ENCODE results near the gene EVC2.

Gene EVC2

GRCh38 chr4:5660185-5660584, 48.2 kb downstream of the EVC2 start:
- DNase-seq, result no peak

- no peak for DNase-seq
These were observed 49.4 kb downstream of the EVC2 start for GRCh38 chr4:5658974-5659373.

- DNase-seq, result no peak
These were observed 51.9 kb downstream of the EVC2 start for GRCh38 chr4:5656415-5656814.

GRCh38 chr4:5654791-5655190, 53.6 kb downstream of the EVC2 start:
- no peak for DNase-seq

GRCh38 chr4:5651089-5651488, 57.3 kb downstream of the EVC2 start:
- DNase-seq, result no peak

- DNase-seq, result no peak
These were observed 58.3 kb downstream of the EVC2 start for GRCh38 chr4:5650040-5650439.

- DNase-seq, result no peak
These were observed 61.0 kb downstream of the EVC2 start for GRCh38 chr4:5647351-5647750.

- no peak for DNase-seq
These were observed 68.3 kb downstream of the EVC2 start for GRCh38 chr4:5640096-5640495.

- DNase-seq, result no peak
These were observed 68.8 kb downstream of the EVC2 start for GRCh38 chr4:5639556-5639955.

GRCh38 chr4:5638976-5639375, 69.4 kb downstream of the EVC2 start:
- DNase-seq, result no peak

- no peak for DNase-seq
These were observed 70.0 kb downstream of the EVC2 start for GRCh38 chr4:5638316-5638715.

GRCh38 chr4:5636766-5637670, 71.3 kb downstream of the EVC2 start:
- DNase-seq, result no peak

GRCh38 chr4:5635826-5636195, 72.5 kb downstream of the EVC2 start:
- DNase-seq, result no peak

- no peak for DNase-seq
These were observed 75.8 kb downstream of the EVC2 start for GRCh38 chr4:5632571-5632970.

- DNase-seq, result no peak
These were observed 76.3 kb downstream of the EVC2 start for GRCh38 chr4:5632066-5632440.

- DNase-seq, result no peak
These were observed 76.8 kb downstream of the EVC2 start for GRCh38 chr4:5631352-5632065.

GRCh38 chr4:5630762-5631161, 77.6 kb downstream of the EVC2 start:
- no peak for DNase-seq

GRCh38 chr4:5629542-5629941, 78.8 kb downstream of the EVC2 start:
- DNase-seq, result no peak

- no peak for DNase-seq
These were observed 81.4 kb downstream of the EVC2 start for GRCh38 chr4:5626913-5627312.

GRCh38 chr4:5622596-5622995, 85.8 kb downstream of the EVC2 start:
- no peak for DNase-seq

GRCh38 chr4:5619913-5620625, 88.3 kb downstream of the EVC2 start:
- no peak for DNase-seq

GRCh38 chr4:5618051-5618960, 90.1 kb downstream of the EVC2 start:
- no peak for DNase-seq
